Neuronal stem cell (in vitro differentiated cells): ENCODE results near the gene SCN3A.

ENCODE experiments used
- DNase-seq: peaks from one replicate; pipeline ENCODE4 v3.0.0-alpha.2; 2013; ENCODE audit warnings: low spot score
- H2AFZ ChIP-seq: one replicate; pipeline ENCODE4 v1.6.1; 2013; ENCODE audit warnings: mild to moderate bottlenecking, low read length, inconsistent platforms
- H2AK5ac ChIP-seq: 2 replicates; pipeline ENCODE4 v1.6.1; 2013; ENCODE audit warnings: low read depth, mild to moderate bottlenecking, inconsistent platforms, low read length, moderate library complexity, mixed read lengths
- H2BK120ac ChIP-seq: 2 replicates; pipeline ENCODE4 v1.6.1; 2013; ENCODE audit warnings: low read depth, mild to moderate bottlenecking, inconsistent platforms, low read length, moderate library complexity, mixed read lengths
- H2BK12ac ChIP-seq: one replicate; pipeline ENCODE4 v1.6.1; 2013; ENCODE audit warnings: low read length, inconsistent platforms
- H2BK15ac ChIP-seq: 2 replicates; pipeline ENCODE4 v1.6.1; 2013; ENCODE audit warnings: mild to moderate bottlenecking, low read length, inconsistent platforms, mixed read lengths
- H2BK5ac ChIP-seq: one replicate; pipeline ENCODE4 v1.6.1; 2013; ENCODE audit warnings: inconsistent platforms, mild to moderate bottlenecking, low read length, moderate library complexity
- H3K14ac ChIP-seq: one replicate; pipeline ENCODE4 v1.6.1; 2013; ENCODE audit warnings: low read length, inconsistent platforms
- H3K18ac ChIP-seq: 2 replicates; pipeline ENCODE4 v1.6.1; 2013; ENCODE audit warnings: low read length, inconsistent platforms
- H3K23ac ChIP-seq: 2 replicates; pipeline ENCODE4 v1.6.1; 2013; ENCODE audit warnings: low read depth, mild to moderate bottlenecking, mixed read lengths, low read length, inconsistent platforms; ENCODE audit not compliant: poor library complexity
- H3K27ac ChIP-seq: replicated peaks from 3 replicates; pipeline ENCODE4 v1.5.1; 2013; ENCODE audit warnings: low read length, inconsistent platforms
- H3K27me3 ChIP-seq, 3 experiments: 2 replicates each; pipeline ENCODE4 v1.6.1; 2013; ENCODE audit warnings: low read length in 3 of 3, mild to moderate bottlenecking in 2 of 3, inconsistent platforms in 1 of 3, low read depth in 1 of 3, mixed read lengths in 1 of 3, moderate library complexity in 1 of 3; ENCODE audit not compliant: control insufficient read depth in 3 of 3, insufficient read depth in 3 of 3
- H3K36me3 ChIP-seq, 2 donors: replicated peaks in 1 of 2; 2 replicates each; pipeline ENCODE4 v1.6.1; 2013; ENCODE audit warnings: low read length in 2 of 2; ENCODE audit not compliant: control insufficient read depth in 2 of 2, insufficient read depth in 2 of 2
- H3K4ac ChIP-seq: 2 replicates; pipeline ENCODE4 v1.6.1; 2013; ENCODE audit warnings: inconsistent platforms, mild to moderate bottlenecking, low read length, moderate library complexity
- H3K4me1 ChIP-seq, 2 donors: 1 replicate in 1 of 2; 2 replicates in 1 of 2; pipeline ENCODE4 v1.6.1; 2013; ENCODE audit warnings: low read length in 2 of 2, low read depth in 1 of 2; ENCODE audit not compliant: control insufficient read depth in 2 of 2, insufficient read depth in 1 of 2
- H3K4me2 ChIP-seq: one replicate; pipeline ENCODE4 v1.6.1; 2013; ENCODE audit warnings: mild to moderate bottlenecking, low read length, inconsistent platforms; ENCODE audit not compliant: insufficient read depth, poor library complexity, severe bottlenecking
- H3K4me3 ChIP-seq, 2 donors: 2 replicates each; pipeline ENCODE4 v1.5.1; 2013; ENCODE audit warnings: low read length in 2 of 2, mild to moderate bottlenecking in 2 of 2, inconsistent platforms in 1 of 2, moderate library complexity in 1 of 2
- H3K79me1 ChIP-seq: one replicate; pipeline ENCODE4 v1.6.1; 2013; ENCODE audit warnings: low read depth, mild to moderate bottlenecking, inconsistent platforms, low read length, moderate library complexity
- H3K9ac ChIP-seq: one replicate; pipeline ENCODE4 v1.6.1; 2013; ENCODE audit warnings: mild to moderate bottlenecking, low read depth, low read length, inconsistent platforms; ENCODE audit not compliant: poor library complexity
- H3K9me3 ChIP-seq, 2 donors: replicated peaks in 1 of 2; 2 replicates each; pipeline versions ENCODE3 to v1.6.1; 2013; ENCODE audit warnings: low read length in 2 of 2, mild to moderate bottlenecking in 2 of 2, inconsistent platforms in 1 of 2, low read depth in 1 of 2, mixed read lengths in 1 of 2, moderate library complexity in 1 of 2; ENCODE audit not compliant: control insufficient read depth in 2 of 2, insufficient read depth in 1 of 2
- H4K8ac ChIP-seq: one replicate; pipeline ENCODE4 v1.6.1; 2013; ENCODE audit warnings: low read depth, mild to moderate bottlenecking, inconsistent platforms, low read length, moderate library complexity
- H4K91ac ChIP-seq: one replicate; pipeline ENCODE4 v1.6.1; 2013; ENCODE audit warnings: low read length, low read depth, mild to moderate bottlenecking, inconsistent platforms; ENCODE audit not compliant: poor library complexity
- WGBS, 2 donors: extraction: QIAGEN DNeasy Blood & Tissue Kit; methylation state at CpG; one replicate each; pipeline ENCODE4 v1.1.7; 2013; ENCODE audit warnings: missing lambda C conversion rate in 2 of 2, mixed read lengths in 1 of 2; ENCODE audit not compliant: insufficient read length in 2 of 2, insufficient replicate concordance in 1 of 2; ENCODE audit errors: extremely low coverage in 2 of 2; 5-methylcytosine and 5-hydroxymethylcytosine counted together

The SCN3A gene

GRCh38 chr2:165141601-165142354 is 62.1 kb downstream of the SCN3A start:
- Histone ChIP-seq H3K9me3 (no peaks in the 10 kb centered on the region), H2BK15ac (no peak overlapping the region), H3K27me3 (no peaks in the 10 kb centered on the region), H4K8ac (no peak overlapping the region), H3K4me3 (no peak overlapping the region), H3K14ac (no peak overlapping the region), H3K9ac (no peak overlapping the region), H3K23ac (no peak overlapping the region), H3K79me1 (no peaks in the 10 kb centered on the region), H2BK12ac (no peak overlapping the region), H2AK5ac (no peak overlapping the region), H2BK120ac (no peak overlapping the region), H3K27ac (no peak overlapping the region), H2BK5ac (no peak overlapping the region), H3K36me3 (peaks cover 0 to 10% of the 10 kb centered on the region in 2 donors), H3K4me2 (no peak overlapping the region), H3K4me1 (peaks cover 2 to 5% of the 10 kb centered on the region in 2 donors), H2AFZ (peak overlapping the region; percentile 24), H4K91ac (no peak overlapping the region), H3K18ac (no peak overlapping the region), H3K4ac (no peak overlapping the region)
- WGBS, 2 donors, result no CpG with 5 or more reads among the region's 1 CpG
- DNase-seq, result no peak

- Histone ChIP-seq H4K8ac (no peak overlapping the region), H2BK12ac (no peak overlapping the region), H3K4me3 (no peak overlapping the region), H3K18ac (no peak overlapping the region), H3K4ac (no peak overlapping the region), H4K91ac (no peak overlapping the region), H3K9ac (no peak overlapping the region), H3K27me3 (no peaks in the 10 kb centered on the region), H3K4me2 (no peak overlapping the region), H2BK5ac (no peak overlapping the region), H3K14ac (no peak overlapping the region), H2AFZ (no peak overlapping the region), H2AK5ac (no peak overlapping the region), H3K4me1 (no peaks in the 10 kb centered on the region), H3K36me3 (no peaks in the 10 kb centered on the region), H3K23ac (no peak overlapping the region), H3K79me1 (no peaks in the 10 kb centered on the region), H3K9me3 (no peaks in the 10 kb centered on the region), H3K27ac (no peak overlapping the region), H2BK120ac (no peak overlapping the region), H2BK15ac (no peak overlapping the region)
- no CpG with 5 or more reads among the region's 3 CpGs for WGBS, 2 donors
- DNase-seq, result no peak
These were observed 77.6 kb downstream of the SCN3A start for GRCh38 chr2:165126244-165126643.

GRCh38 chr2:165122521-165122920 is 81.3 kb downstream of the SCN3A start:
- Histone ChIP-seq H3K9ac (no peak overlapping the region), H4K91ac (no peak overlapping the region), H4K8ac (no peak overlapping the region), H2BK12ac (no peak overlapping the region), H3K23ac (no peak overlapping the region), H3K27ac (no peak overlapping the region), H3K36me3 (no peaks in the 10 kb centered on the region), H2AFZ (no peak overlapping the region), H3K14ac (no peak overlapping the region), H3K4me2 (no peak overlapping the region), H3K18ac (no peak overlapping the region), H3K4me1 (no peaks in the 10 kb centered on the region), H3K4me3 (no peak overlapping the region), H2BK5ac (no peak overlapping the region), H3K4ac (no peak overlapping the region), H3K9me3 (no peaks in the 10 kb centered on the region), H2BK15ac (no peak overlapping the region), H2BK120ac (no peak overlapping the region), H2AK5ac (no peak overlapping the region), H3K79me1 (no peaks in the 10 kb centered on the region), H3K27me3 (no peaks in the 10 kb centered on the region)
- WGBS, 2 donors, result no CpG with 5 or more reads among the region's 4 CpGs
- DNase-seq, result no peak

- Histone ChIP-seq H4K91ac (no peak overlapping the region), H3K9me3 (peaks cover 0 to 4% of the 10 kb centered on the region in 2 donors), H3K36me3 (no peaks in the 10 kb centered on the region), H2AK5ac (no peak overlapping the region), H3K79me1 (no peaks in the 10 kb centered on the region), H3K27ac (no peak overlapping the region), H2AFZ (no peak overlapping the region), H4K8ac (no peak overlapping the region), H3K14ac (no peak overlapping the region), H3K9ac (no peak overlapping the region), H3K4ac (no peak overlapping the region), H3K4me1 (no peaks in the 10 kb centered on the region), H2BK120ac (no peak overlapping the region), H3K27me3 (no peaks in the 10 kb centered on the region), H3K4me2 (no peak overlapping the region), H3K4me3 (no peak overlapping the region), H2BK15ac (no peak overlapping the region), H2BK5ac (no peak overlapping the region), H3K18ac (no peak overlapping the region), H2BK12ac (no peak overlapping the region), H3K23ac (no peak overlapping the region)
- DNase-seq, result no peak
- WGBS, 2 donors, result 100% methylated on average over 1 of the region's 7 CpGs; no CpG with 5 or more reads in 1 of the 2 donors
These were observed 82.9 kb downstream of the SCN3A start for GRCh38 chr2:165120740-165121467.
